ENCODE results near the gene GPR146. TPM values are rescaled to one million over a fixed set of nuclear protein-coding genes. Genes with fewer than 3 reads are reported as not detected.

GPR146 gene
- total RNA-seq, 2 experiments from 2014 or later, result 0.40 to 2.1 TPM

DNA sequence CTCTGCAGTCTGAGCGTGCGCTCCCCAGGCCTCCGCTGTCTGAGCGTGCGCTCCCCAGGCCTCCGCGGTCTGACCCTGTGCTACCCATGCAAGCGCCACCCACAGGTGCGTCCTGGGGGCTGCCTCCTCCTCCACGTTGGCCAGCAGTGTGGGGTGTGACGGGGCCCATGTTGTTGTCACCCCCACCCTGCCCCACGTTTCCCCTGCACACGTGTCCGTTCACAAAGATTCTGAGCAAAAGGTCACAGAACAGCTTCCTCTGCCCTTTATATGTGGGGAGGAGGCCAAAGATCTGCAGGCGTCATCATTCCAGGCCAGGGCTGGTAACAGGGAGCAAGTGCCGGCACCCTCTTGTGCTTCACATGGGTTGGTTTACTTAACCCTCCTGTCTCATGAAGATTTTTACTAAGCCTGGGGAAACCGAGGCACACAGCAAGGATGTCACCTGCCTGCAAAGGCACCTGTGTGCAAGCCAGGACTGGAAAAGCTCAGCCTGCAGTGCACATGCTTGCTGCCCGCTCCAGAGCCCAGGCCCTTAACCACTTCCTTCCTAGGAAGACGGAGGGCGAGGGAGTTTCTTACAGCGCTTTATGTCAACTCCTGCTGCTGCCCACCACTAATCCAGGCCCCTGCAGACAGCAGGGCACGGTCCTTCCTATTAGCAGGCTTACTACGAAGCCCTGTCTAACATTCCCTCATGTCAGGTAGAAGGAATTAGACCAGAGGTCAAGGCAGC lies 4.8 kb downstream of the GPR146 start:
- Mint-ChIP-seq H3K27ac (no peak overlapping the region), H3K36me3 (no peaks in the 10 kb centered on the region), H3K4me3 (no peak overlapping the region), H3K27me3 (no peaks in the 10 kb centered on the region), H3K9me3 (ENCODE audit: low read depth) (no peaks in the 10 kb centered on the region), H3K4me1 (peaks cover 49% of the 10 kb centered on the region)
- CTCF ChIA-PET, result interaction anchor here (4.8 to 6.7 kb wide), 2 partner anchors 16 to 55 kb away, joined by 33 to 46 read pairs; no protein-coding TSS in a partner anchor
- no peak for ATAC-seq
- no peak for DNase-seq

DNA sequence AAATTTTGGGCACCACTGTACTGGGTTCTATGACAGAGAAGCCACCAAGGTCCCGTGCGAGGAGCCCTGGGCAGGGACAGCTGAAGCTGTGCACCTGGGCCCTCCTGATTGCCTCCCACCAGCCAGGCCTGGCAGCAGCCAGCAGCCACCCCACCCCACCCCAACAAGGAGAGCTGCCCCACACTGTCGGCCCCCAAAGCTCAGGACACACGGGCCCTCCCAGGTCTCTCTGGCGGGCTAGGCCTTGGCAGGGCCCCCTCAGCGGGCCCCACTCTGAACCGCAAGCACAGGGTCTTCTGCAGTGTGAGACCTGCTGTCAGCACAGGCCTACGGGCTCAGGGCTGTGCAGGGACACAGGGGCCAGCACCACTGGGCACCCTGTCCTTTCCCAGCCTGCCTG lies 5.5 kb downstream of the GPR146 start:
- Mint-ChIP-seq H3K9me3 (ENCODE audit: low read depth) (no peaks in the 10 kb centered on the region), H3K4me1 (peaks cover 48% of the 10 kb centered on the region), H3K27me3 (no peaks in the 10 kb centered on the region), H3K27ac (no peak overlapping the region), H3K4me3 (no peak overlapping the region), H3K36me3 (no peaks in the 10 kb centered on the region)
- CTCF ChIA-PET, result interaction anchor here (2.9 to 6.7 kb wide), 3 partner anchors 15 to 56 kb away, joined by 17 to 46 read pairs (median 33); no protein-coding TSS in a partner anchor
- ATAC-seq, result no peak
- no peak for DNase-seq

GRCh38 chr7:1050254-1050906 lies 6.0 kb downstream of the GPR146 start:
- Mint-ChIP-seq H3K27me3 (no peaks in the 10 kb centered on the region), H3K27ac (no peak overlapping the region), H3K4me3 (no peak overlapping the region), H3K4me1 (peaks cover 42% of the 10 kb centered on the region), H3K36me3 (no peaks in the 10 kb centered on the region), H3K9me3 (ENCODE audit: low read depth) (no peaks in the 10 kb centered on the region)
- CTCF ChIA-PET, result interaction anchor here (2.9 to 4.8 kb wide), 2 partner anchors 15 to 56 kb away, joined by 17 to 33 read pairs; no protein-coding TSS in a partner anchor
- no peak for DNase-seq
- no peak for ATAC-seq

DNA sequence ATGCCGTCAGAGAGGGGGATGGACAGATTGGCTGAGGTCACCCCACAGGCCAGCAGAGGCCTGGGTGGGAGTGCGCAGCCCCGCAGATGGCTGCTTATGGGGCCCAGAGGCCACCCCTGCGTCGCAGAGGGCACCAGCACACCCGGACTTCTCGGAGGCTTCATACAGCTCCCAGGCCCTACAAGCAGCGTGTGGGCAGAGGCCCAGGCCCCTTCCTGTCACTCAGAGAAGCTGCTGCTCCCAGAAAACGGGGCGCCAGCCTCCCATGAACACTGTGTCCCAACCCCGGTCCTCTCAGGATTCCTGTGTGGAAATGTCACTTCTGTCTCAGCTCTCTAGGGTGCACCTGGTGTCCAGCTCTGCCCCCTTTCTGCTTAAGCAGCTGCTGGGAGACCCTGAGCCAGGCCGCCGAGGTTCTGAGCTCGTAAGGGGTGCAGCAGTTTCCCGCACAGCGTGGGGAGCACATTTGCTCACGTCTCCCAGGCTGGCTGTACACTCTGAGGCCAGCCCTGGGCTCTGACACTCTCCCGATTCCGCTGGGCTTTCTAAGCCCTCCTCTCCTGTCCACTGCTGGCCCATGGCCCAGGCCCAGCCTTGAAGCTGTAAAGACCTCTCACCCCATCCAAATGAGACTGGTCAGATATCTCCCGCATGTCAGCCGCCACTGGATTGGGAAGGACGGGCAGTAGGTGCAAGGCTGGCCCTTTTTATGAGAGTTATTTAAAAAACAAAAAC lies 6.8 kb downstream of the GPR146 start:
- Mint-ChIP-seq H3K27ac (no peak overlapping the region), H3K36me3 (no peaks in the 10 kb centered on the region), H3K27me3 (no peaks in the 10 kb centered on the region), H3K9me3 (ENCODE audit: low read depth) (no peaks in the 10 kb centered on the region), H3K4me3 (no peak overlapping the region), H3K4me1 (peaks cover 36% of the 10 kb centered on the region)
- ATAC-seq, result no peak
- CTCF ChIA-PET, result interaction anchor here (2.9 to 4.8 kb wide), 2 partner anchors 14 to 57 kb away, joined by 17 to 33 read pairs; no protein-coding TSS in a partner anchor
- DNase-seq, result no peak

DNA sequence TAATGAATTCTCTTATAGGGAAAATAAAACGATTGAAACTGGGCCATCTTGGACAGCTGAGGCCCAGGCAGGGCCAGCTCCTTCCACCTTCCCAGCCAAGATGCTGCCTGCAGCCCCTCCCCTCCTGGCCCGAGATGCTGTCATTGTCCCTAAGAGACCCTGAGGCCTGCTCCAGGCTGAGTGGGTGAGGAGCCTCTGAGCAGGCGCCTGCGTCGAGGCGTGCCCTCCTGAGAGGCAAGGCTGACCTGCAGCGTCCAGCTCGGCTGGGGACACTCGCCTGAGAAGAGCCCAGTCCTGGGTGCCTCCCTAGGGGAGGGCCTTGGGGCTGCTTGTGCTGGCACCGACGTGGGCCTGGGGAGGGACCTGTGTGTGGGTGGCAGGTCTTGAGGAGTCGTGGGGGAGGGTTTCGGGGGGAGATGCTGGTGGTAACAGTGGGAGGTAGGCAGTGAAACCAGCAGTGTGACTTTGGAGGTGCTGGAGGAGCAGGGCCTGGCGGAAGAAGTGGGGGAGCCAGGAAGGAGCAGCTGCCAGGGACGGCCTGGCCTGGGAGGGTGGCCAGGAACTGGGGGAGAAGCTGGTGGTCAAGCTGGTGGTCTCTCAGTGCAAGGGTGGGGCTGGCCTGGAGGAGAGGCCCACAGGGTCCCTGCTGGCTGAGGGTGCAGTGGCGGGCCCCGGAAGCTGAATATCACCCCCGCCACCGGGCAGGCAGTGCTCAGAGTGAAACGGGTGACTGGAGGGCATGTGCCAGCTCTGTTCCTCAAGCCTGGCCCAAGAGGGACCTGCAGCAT lies 7.9 kb downstream of the GPR146 start:
- DNase-seq, result no peak
- Mint-ChIP-seq H3K4me1 (peaks cover 25% of the 10 kb centered on the region), H3K4me3 (no peak overlapping the region), H3K9me3 (ENCODE audit: low read depth) (no peaks in the 10 kb centered on the region), H3K36me3 (no peaks in the 10 kb centered on the region), H3K27ac (no peak overlapping the region), H3K27me3 (no peaks in the 10 kb centered on the region)
- ATAC-seq, result no peak
- CTCF ChIA-PET, result interaction anchor here (2.9 to 4.8 kb wide), 2 partner anchors 13 to 58 kb away, joined by 17 to 33 read pairs; no protein-coding TSS in a partner anchor

DNA sequence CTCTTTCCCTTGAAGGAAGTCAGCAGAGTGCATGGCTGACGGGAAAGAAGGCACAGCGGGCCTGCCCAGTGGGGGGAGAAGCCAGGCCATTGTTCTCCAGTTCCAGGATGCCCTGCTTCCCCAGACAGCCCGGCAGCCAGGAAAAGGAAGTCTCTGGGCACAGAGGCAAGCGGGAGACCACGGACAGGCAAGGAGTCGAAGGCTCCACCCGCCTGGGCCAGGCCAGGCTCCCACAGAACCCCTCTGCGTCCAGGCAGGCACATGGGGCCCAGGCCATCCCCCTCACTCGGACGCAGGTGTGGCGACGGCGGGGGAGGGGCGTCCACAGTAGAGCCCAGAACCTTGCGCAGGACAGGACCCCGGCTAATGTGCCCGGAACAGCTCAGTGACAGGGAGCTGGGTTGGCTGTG lies 8.7 kb downstream of the GPR146 start:
- DNase-seq, result no peak
- Mint-ChIP-seq H3K9me3 (ENCODE audit: low read depth) (no peaks in the 10 kb centered on the region), H3K27me3 (no peaks in the 10 kb centered on the region), H3K36me3 (no peaks in the 10 kb centered on the region), H3K4me1 (peaks cover 19% of the 10 kb centered on the region), H3K4me3 (no peak overlapping the region), H3K27ac (no peak overlapping the region)
- ATAC-seq, result no peak
- CTCF ChIA-PET, result interaction anchor here (1.0 to 4.8 kb wide), 2 partner anchors 59 to 348 kb away, joined by 3 to 33 read pairs; no protein-coding TSS in a partner anchor

- H3K27ac Mint-ChIP-seq, result no peak overlapping the region
- no peaks in the 10 kb centered on the region for H3K27me3 Mint-ChIP-seq
- no peaks in the 10 kb centered on the region for H3K9me3 Mint-ChIP-seq (ENCODE audit: low read depth)
- H3K4me3 Mint-ChIP-seq, result no peak overlapping the region
- no peak for DNase-seq
- CTCF ChIA-PET, result interaction anchor here (1.0 to 4.8 kb wide), 5 partner anchors 9 to 347 kb away, joined by 3 to 33 read pairs (median 8); partner anchors contain the start of gene GPR146
- ATAC-seq, result no peak
- no peaks in the 10 kb centered on the region for H3K36me3 Mint-ChIP-seq
- H3K4me1 Mint-ChIP-seq, result peaks cover 14% of the 10 kb centered on the region
Observed at GRCh38 chr7:1053816-1054370, 9.5 kb downstream of the GPR146 start.

DNA sequence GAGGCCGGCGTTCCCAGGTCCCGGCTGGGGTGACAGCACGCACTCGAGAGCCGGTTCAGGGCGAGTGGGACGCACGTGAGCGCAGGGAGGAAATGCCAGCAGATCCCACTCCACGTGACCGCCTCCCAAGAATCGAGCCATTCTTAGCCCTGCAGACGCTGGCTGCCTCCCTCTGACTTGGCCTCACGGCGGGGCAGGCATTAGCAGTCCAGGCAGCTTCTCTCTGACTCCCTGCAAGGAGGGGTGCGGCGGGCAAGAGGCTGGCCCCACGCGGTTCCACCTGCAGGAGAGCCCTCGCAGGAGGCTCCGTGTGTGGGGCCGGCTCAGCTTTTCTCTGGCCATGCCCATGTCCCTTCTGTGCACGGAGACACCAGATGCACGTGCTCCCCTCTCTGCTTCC lies 10.1 kb downstream of the GPR146 start:
- ATAC-seq, result no peak
- Mint-ChIP-seq H3K4me3 (no peak overlapping the region), H3K9me3 (ENCODE audit: low read depth) (no peaks in the 10 kb centered on the region), H3K36me3 (no peaks in the 10 kb centered on the region), H3K27me3 (no peaks in the 10 kb centered on the region), H3K27ac (no peak overlapping the region), H3K4me1 (peaks cover 13% of the 10 kb centered on the region)
- CTCF ChIA-PET, result interaction anchor here (1.1 to 1.5 kb wide), 3 partner anchors 10 to 62 kb away, joined by 4 to 9 read pairs (median 8); partner anchors contain the start of gene GPR146
- no peak for DNase-seq

DNA sequence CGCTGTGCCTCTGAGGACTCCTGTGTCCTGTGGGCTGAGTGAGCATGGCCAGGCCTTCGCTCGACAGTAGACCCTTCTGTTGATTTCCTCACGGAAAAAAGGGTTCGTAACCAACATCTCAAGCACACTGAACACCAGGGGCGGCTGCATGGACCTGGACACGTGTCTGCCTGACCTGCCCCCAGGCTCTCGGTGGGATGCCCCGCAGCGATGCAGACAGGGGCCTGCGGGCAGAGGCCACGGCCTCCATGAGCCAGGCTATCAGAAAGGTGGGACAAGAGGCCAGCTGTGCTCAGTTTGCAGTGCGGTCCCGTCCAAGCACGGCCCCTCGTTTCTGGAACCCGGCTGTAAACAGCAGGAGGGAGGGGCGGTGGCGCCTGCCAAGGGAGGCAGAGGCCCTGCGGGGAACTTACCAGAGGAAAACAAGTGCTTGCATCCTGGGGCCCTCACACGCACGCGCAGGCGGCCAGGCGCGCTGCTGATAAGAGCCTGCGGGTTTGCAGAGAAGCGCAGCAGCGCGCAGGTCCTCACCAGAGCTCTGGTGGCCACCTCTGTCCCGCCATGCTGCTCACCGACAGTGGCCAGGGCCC lies 10.6 kb downstream of the GPR146 start:
- Mint-ChIP-seq H3K27me3 (no peaks in the 10 kb centered on the region), H3K4me3 (no peak overlapping the region), H3K4me1 (peaks cover 8% of the 10 kb centered on the region), H3K27ac (no peak overlapping the region), H3K36me3 (no peaks in the 10 kb centered on the region), H3K9me3 (ENCODE audit: low read depth) (no peaks in the 10 kb centered on the region)
- DNase-seq, result no peak
- no peak for ATAC-seq
- CTCF ChIA-PET, result interaction anchor here (1.2 to 1.5 kb wide), 2 partner anchors 10 to 62 kb away, joined by 4 to 9 read pairs; partner anchors contain the start of gene GPR146

GRCh38 chr7:1055491-1055955 lies 11.2 kb downstream of the GPR146 start:
- ATAC-seq, result no peak
- H3K27me3 Mint-ChIP-seq, result no peaks in the 10 kb centered on the region

DNA sequence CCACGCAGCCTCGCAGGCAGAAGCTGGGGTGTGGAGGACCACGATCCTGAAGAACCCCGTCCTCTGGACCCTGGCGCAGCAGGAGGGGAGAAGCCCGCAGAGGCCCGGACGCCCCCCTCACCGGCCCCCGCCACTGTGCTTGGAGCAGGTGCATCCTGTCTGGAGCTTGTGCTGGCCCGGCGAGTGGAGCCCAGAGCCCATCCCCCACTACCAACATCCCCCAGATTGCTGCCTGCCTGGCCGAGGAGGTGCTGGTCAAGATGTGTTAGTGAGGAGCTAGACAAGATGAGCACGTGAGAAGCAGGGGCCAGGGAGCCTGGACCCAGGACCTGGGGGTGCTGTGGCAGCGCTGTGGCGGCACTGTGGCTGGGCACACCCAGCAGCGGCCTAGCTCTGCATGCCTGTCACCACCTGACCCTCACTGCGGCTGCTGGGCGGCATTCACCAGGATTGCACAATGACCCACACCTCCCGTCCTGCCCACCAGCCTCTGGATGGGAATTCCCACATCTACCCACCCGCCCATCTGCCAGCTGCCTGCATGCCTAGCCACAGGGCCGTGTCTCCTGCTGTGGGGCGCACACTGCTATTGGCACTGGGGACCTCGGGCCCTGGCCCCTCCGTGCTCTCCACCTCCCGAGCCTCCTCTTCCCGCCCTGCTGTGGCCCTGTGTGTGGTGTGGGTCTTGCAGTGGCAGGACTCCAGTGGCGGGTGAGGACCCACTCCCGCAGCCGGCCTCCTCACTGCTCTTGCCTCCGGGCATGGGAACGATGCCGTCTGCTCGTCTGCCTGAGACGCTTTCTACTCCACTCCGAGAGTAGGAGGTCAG lies 11.8 kb downstream of the GPR146 start:
- CTCF ChIA-PET, result interaction anchor here (0.7 to 1.1 kb wide), 3 partner anchors 9 to 12 kb away, joined by 3 to 5 read pairs (median 3); partner anchors contain the start of gene GPR146
- no peak overlapping the region for H3K4me3 Mint-ChIP-seq
- no peaks in the 10 kb centered on the region for H3K36me3 Mint-ChIP-seq
- H3K27me3 Mint-ChIP-seq, result no peaks in the 10 kb centered on the region
- DNase-seq (no peak), ATAC-seq (no peak)
- no peaks in the 10 kb centered on the region for H3K9me3 Mint-ChIP-seq (ENCODE audit: low read depth)
- H3K27ac Mint-ChIP-seq, result no peak overlapping the region
- peaks cover 6% of the 10 kb centered on the region for H3K4me1 Mint-ChIP-seq

More at GRCh38 chr7:1055491-1055955, 11.2 kb downstream of the GPR146 start:
- Mint-ChIP-seq H3K27ac (no peak overlapping the region), H3K4me3 (no peak overlapping the region), H3K4me1 (peaks cover 6% of the 10 kb centered on the region), H3K9me3 (ENCODE audit: low read depth) (no peaks in the 10 kb centered on the region), H3K36me3 (no peaks in the 10 kb centered on the region)
- CTCF ChIA-PET, result interaction anchor here (0.7 to 1.5 kb wide), 4 partner anchors 9 to 63 kb away, joined by 3 to 5 read pairs (median 4); partner anchors contain the start of gene GPR146
- DNase-seq, result no peak
